ENCODE data around the gene XYLT1. TPM values are rescaled to one million over a fixed set of nuclear protein-coding genes. Genes with fewer than 3 reads are reported as not detected.
A peak's percentile ranks its signal among the peaks of the same experiment; 100 is the strongest.

XYLT1 gene
- total RNA-seq, 1 donor from 2014 or later = 27.3 TPM

- no peaks in the 10 kb centered on the region for H3K27me3 ChIP-seq
- no peaks in the 10 kb centered on the region for H3K9me3 ChIP-seq
- no peak for DNase-seq (ENCODE audit: extremely low spot score in 2 of 2)
- no peaks in the 10 kb centered on the region for H3K36me3 ChIP-seq
- H3K4me3 ChIP-seq = no peak overlapping the region
- H3K27ac ChIP-seq = no peak overlapping the region
- intact Hi-C loops (cut with DNase I) = no loop called here
- TF ChIP-seq POLR2AphosphoS5 (IDR thresholded peaks at IDR 0.05; ENCODE audit: insufficient read depth in 1 of 2, low read depth in 1 of 2) (no peak), POLR2A (IDR thresholded peaks at IDR 0.05) (no peak), CTCF (IDR thresholded peaks at IDR 0.05) (peak in 1 of 3 experiments; percentile 24)
- H3K4me1 ChIP-seq = peaks cover 65% of the 10 kb centered on the region
These were observed 102.8 kb downstream of the XYLT1 start for GRCh38 chr16:17367923-17368322.

GRCh38 chr16:17367036-17367435 is 103.7 kb downstream of the XYLT1 start:
- Histone ChIP-seq H3K27ac (no peak overlapping the region), H3K36me3 (no peaks in the 10 kb centered on the region), H3K4me1 (peaks cover 74% of the 10 kb centered on the region), H3K27me3 (no peaks in the 10 kb centered on the region), H3K4me3 (no peak overlapping the region), H3K9me3 (no peaks in the 10 kb centered on the region)
- DNase-seq (ENCODE audit: extremely low spot score in 2 of 2) = no peak
- TF ChIP-seq POLR2AphosphoS5 (IDR thresholded peaks at IDR 0.05; ENCODE audit: insufficient read depth in 1 of 2, low read depth in 1 of 2) (no peak), CTCF (IDR thresholded peaks at IDR 0.05) (no peak), POLR2A (IDR thresholded peaks at IDR 0.05) (no peak)
- intact Hi-C loops (cut with DNase I) = no loop called here

DNA sequence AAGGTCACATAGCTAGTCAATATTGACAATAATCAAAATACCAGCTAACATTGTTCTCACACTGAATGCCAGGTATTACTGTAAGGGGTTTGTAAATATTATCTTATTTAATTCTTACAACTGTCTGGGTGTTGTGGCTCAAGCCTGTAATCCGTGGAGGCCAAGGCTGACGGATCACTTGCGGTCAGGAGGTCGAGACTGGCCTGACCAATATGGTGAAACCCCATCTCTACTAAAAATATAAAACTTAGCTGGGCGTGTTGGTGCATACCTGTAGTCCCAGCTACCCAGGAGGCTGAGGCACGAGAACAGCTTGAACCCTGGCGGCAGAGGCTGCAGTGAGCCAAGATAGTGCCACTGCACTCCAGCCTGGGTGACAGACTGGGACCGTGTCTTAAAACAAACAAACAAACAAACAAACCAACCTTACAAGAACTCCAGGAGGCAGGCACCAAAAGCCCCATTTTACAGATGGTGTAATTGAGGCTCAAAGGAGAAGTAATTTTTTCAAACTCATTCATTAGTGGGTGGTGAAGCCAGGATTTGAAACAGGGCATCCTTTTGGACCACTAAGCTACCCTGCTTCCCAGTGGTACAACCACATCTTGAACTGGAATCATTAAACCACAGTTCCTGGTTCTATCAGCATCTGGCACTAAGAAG is 104.3 kb downstream of the XYLT1 start:
- H3K27ac ChIP-seq = no peak overlapping the region
- H3K27me3 ChIP-seq = no peaks in the 10 kb centered on the region
- no peaks in the 10 kb centered on the region for H3K9me3 ChIP-seq
- no peak for DNase-seq (ENCODE audit: extremely low spot score in 2 of 2)
- no peaks in the 10 kb centered on the region for H3K36me3 ChIP-seq
- no peak overlapping the region for H3K4me3 ChIP-seq
- intact Hi-C loops (cut with DNase I) = no loop called here
- TF ChIP-seq CTCF (IDR thresholded peaks at IDR 0.05) (no peak), POLR2AphosphoS5 (IDR thresholded peaks at IDR 0.05; ENCODE audit: insufficient read depth in 1 of 2, low read depth in 1 of 2) (no peak), POLR2A (IDR thresholded peaks at IDR 0.05) (no peak)
- H3K4me1 ChIP-seq = peaks cover 80% of the 10 kb centered on the region

DNA sequence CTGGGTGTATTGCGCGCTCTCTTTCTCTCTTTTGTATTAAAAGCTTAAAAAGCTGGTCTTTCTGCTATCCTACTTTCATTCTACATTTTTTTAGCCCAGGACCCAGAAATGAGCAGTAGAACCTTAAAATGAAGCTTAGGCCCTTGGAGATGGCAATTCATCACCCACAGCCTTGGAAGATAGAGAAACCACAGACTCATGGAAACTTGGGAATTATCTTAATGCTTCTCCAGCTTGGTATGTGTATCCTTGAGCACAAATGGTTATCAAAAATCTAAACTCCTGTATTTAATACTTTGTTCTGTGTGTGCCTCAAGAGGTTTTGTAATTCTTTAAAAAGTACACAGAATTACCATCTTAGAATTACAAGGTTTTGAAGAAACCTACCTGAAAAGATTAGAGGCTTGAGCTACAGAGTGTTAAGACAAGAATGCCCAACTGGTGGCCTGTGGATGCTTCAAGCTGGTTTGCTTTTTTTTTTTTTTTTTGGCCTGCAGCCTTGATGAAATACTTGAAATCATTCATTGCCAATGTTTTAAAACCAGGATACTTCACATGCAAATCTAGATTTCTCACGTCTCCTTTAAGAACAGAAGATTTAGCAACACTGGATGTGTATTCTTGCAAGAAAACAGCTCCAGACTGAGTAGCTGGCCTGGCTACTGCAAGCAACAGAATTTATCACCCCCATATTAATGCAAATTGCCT is 105.0 kb downstream of the XYLT1 start:
- H3K27ac ChIP-seq = no peak overlapping the region
- no peak for DNase-seq (ENCODE audit: extremely low spot score in 2 of 2)
- H3K9me3 ChIP-seq = no peaks in the 10 kb centered on the region
- H3K4me1 ChIP-seq = peaks cover 82% of the 10 kb centered on the region
- no peak overlapping the region for H3K4me3 ChIP-seq
- no peaks in the 10 kb centered on the region for H3K36me3 ChIP-seq
- H3K27me3 ChIP-seq = no peaks in the 10 kb centered on the region
- no peak for TF ChIP-seq CTCF (IDR thresholded peaks at IDR 0.05)
- TF ChIP-seq POLR2A (IDR thresholded peaks at IDR 0.05) = no peak
- no peak for TF ChIP-seq POLR2AphosphoS5 (IDR thresholded peaks at IDR 0.05; ENCODE audit: insufficient read depth in 1 of 2, low read depth in 1 of 2)
- intact Hi-C loops (cut with DNase I) = no loop called here

DNA sequence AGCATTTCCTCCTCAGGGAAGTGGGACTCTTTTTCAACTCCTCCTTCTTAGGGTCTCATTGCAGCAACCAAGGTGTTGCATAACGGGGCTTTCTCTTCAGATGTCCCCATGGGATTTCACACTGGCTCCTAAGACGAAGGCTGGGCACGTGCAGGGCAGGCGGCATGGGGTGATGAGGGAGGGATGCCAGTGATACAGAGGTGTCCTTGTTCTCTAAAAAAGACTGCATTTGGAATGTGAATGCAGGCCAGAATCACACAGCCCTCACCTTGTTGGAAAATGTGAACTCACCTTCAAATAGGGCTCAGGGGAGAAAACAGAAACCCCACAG is 105.6 kb downstream of the XYLT1 start:
- peaks cover 80% of the 10 kb centered on the region for H3K4me1 ChIP-seq
- H3K9me3 ChIP-seq = no peaks in the 10 kb centered on the region
- no peaks in the 10 kb centered on the region for H3K36me3 ChIP-seq
- H3K4me3 ChIP-seq = no peak overlapping the region
- DNase-seq (ENCODE audit: extremely low spot score in 2 of 2) = no peak
- no peak overlapping the region for H3K27ac ChIP-seq
- intact Hi-C loops (cut with DNase I) = no loop called here
- H3K27me3 ChIP-seq = no peaks in the 10 kb centered on the region
- TF ChIP-seq CTCF (IDR thresholded peaks at IDR 0.05) (no peak), POLR2AphosphoS5 (IDR thresholded peaks at IDR 0.05; ENCODE audit: insufficient read depth in 1 of 2, low read depth in 1 of 2) (no peak), POLR2A (IDR thresholded peaks at IDR 0.05) (no peak)

Measured in vagina (tissue), 2 donors.